ENCODE results near the gene RNU1-4. TPM values are rescaled to one million over a fixed set of nuclear protein-coding genes. Genes with fewer than 3 reads are reported as not detected.
"Not testable (repeated sequence)": the region's sequence is repeated elsewhere in the genome, so short reads cannot be mapped to it uniquely, and the experiment has no call there.

The RNU1-4 gene
- total and polyA plus RNA-seq, 2 donors: 17,380 TPM; not detected in 1

- not testable (repeated sequence) for H3K27ac ChIP-seq (ENCODE audit: low read depth in 1 of 2, low read length in 1 of 2); H3K9me3 ChIP-seq (ENCODE audit: control insufficient read depth in 2 of 2, insufficient read depth in 1 of 2, low read length in 1 of 2); H3K4me3 ChIP-seq (ENCODE audit: low read length in 2 of 2); DNase-seq (ENCODE audit: low read depth in 6 of 9, low spot score in 9 of 9); H3K27me3 ChIP-seq (ENCODE audit: control insufficient read depth in 2 of 2, insufficient read depth in 1 of 2, low read length in 1 of 2); H3K36me3 ChIP-seq (ENCODE audit: control insufficient read depth in 2 of 2, insufficient read depth in 2 of 2, low read length in 1 of 2); H3K4me1 ChIP-seq (ENCODE audit: control insufficient read depth in 2 of 2, insufficient read depth in 2 of 2, low read length in 2 of 2)
- 72% methylated on average over 8 of the region's 9 CpGs for WGBS
Measured at GRCh38 chr1:16773205-16773596, 32.9 kb downstream of the RNU1-4 start.

- 74% methylated on average over 3 of the region's 6 CpGs for WGBS
- H3K27me3 ChIP-seq (ENCODE audit: control insufficient read depth in 2 of 2, insufficient read depth in 1 of 2, low read length in 1 of 2); DNase-seq (ENCODE audit: low read depth in 6 of 9, low spot score in 9 of 9): not testable (repeated sequence)
Measured at GRCh38 chr1:16773723-16774122, 33.4 kb downstream of the RNU1-4 start.

GRCh38 chr1:16774773-16775172 is 34.5 kb downstream of the RNU1-4 start:
- DNase-seq (ENCODE audit: low read depth in 6 of 9, low spot score in 9 of 9); H3K4me3 ChIP-seq (ENCODE audit: low read length in 2 of 2); H3K9me3 ChIP-seq (ENCODE audit: control insufficient read depth in 2 of 2, insufficient read depth in 1 of 2, low read length in 1 of 2); H3K27me3 ChIP-seq (ENCODE audit: control insufficient read depth in 2 of 2, insufficient read depth in 1 of 2, low read length in 1 of 2); H3K4me1 ChIP-seq (ENCODE audit: control insufficient read depth in 2 of 2, insufficient read depth in 2 of 2, low read length in 2 of 2); H3K27ac ChIP-seq (ENCODE audit: low read depth in 1 of 2, low read length in 1 of 2); H3K36me3 ChIP-seq (ENCODE audit: control insufficient read depth in 2 of 2, insufficient read depth in 2 of 2, low read length in 1 of 2): not testable (repeated sequence)
- 91% methylated on average over 8 of the region's 14 CpGs for WGBS

More at GRCh38 chr1:16773723-16774122, 33.4 kb downstream of the RNU1-4 start:
- H3K9me3 ChIP-seq (ENCODE audit: control insufficient read depth in 2 of 2, insufficient read depth in 1 of 2, low read length in 1 of 2); H3K36me3 ChIP-seq (ENCODE audit: control insufficient read depth in 2 of 2, insufficient read depth in 2 of 2, low read length in 1 of 2); H3K4me3 ChIP-seq (ENCODE audit: low read length in 2 of 2); H3K27ac ChIP-seq (ENCODE audit: low read depth in 1 of 2, low read length in 1 of 2); H3K4me1 ChIP-seq (ENCODE audit: control insufficient read depth in 2 of 2, insufficient read depth in 2 of 2, low read length in 2 of 2): not testable (repeated sequence)

GRCh38 chr1:16775290-16775689 is 35.0 kb downstream of the RNU1-4 start:
- H3K27me3 ChIP-seq (ENCODE audit: control insufficient read depth in 2 of 2, insufficient read depth in 1 of 2, low read length in 1 of 2); H3K9me3 ChIP-seq (ENCODE audit: control insufficient read depth in 2 of 2, insufficient read depth in 1 of 2, low read length in 1 of 2); H3K36me3 ChIP-seq (ENCODE audit: control insufficient read depth in 2 of 2, insufficient read depth in 2 of 2, low read length in 1 of 2); DNase-seq (ENCODE audit: low read depth in 6 of 9, low spot score in 9 of 9); H3K4me3 ChIP-seq (ENCODE audit: low read length in 2 of 2); H3K27ac ChIP-seq (ENCODE audit: low read depth in 1 of 2, low read length in 1 of 2); H3K4me1 ChIP-seq (ENCODE audit: control insufficient read depth in 2 of 2, insufficient read depth in 2 of 2, low read length in 2 of 2): not testable (repeated sequence)
- WGBS: 93% methylated on average over 6 of the region's 8 CpGs

- DNase-seq (ENCODE audit: low read depth in 6 of 9, low spot score in 9 of 9); H3K9me3 ChIP-seq (ENCODE audit: control insufficient read depth in 2 of 2, insufficient read depth in 1 of 2, low read length in 1 of 2); H3K27me3 ChIP-seq (ENCODE audit: control insufficient read depth in 2 of 2, insufficient read depth in 1 of 2, low read length in 1 of 2); H3K27ac ChIP-seq (ENCODE audit: low read depth in 1 of 2, low read length in 1 of 2); H3K4me1 ChIP-seq (ENCODE audit: control insufficient read depth in 2 of 2, insufficient read depth in 2 of 2, low read length in 2 of 2); H3K4me3 ChIP-seq (ENCODE audit: low read length in 2 of 2); H3K36me3 ChIP-seq (ENCODE audit: control insufficient read depth in 2 of 2, insufficient read depth in 2 of 2, low read length in 1 of 2): not testable (repeated sequence)
- WGBS: 97% methylated on average over 4 of the region's 8 CpGs
Measured at GRCh38 chr1:16776248-16776647, 35.9 kb downstream of the RNU1-4 start.

- H3K9me3 ChIP-seq (ENCODE audit: control insufficient read depth in 2 of 2, insufficient read depth in 1 of 2, low read length in 1 of 2); H3K36me3 ChIP-seq (ENCODE audit: control insufficient read depth in 2 of 2, insufficient read depth in 2 of 2, low read length in 1 of 2); H3K27ac ChIP-seq (ENCODE audit: low read depth in 1 of 2, low read length in 1 of 2); H3K4me1 ChIP-seq (ENCODE audit: control insufficient read depth in 2 of 2, insufficient read depth in 2 of 2, low read length in 2 of 2); DNase-seq (ENCODE audit: low read depth in 6 of 9, low spot score in 9 of 9); H3K4me3 ChIP-seq (ENCODE audit: low read length in 2 of 2); H3K27me3 ChIP-seq (ENCODE audit: control insufficient read depth in 2 of 2, insufficient read depth in 1 of 2, low read length in 1 of 2): not testable (repeated sequence)
- WGBS: 89% methylated on average over 5 of the region's 5 CpGs
Measured at GRCh38 chr1:16776835-16777234, 36.5 kb downstream of the RNU1-4 start.

GRCh38 chr1:16777821-16778220 is 37.5 kb downstream of the RNU1-4 start:
- not testable (repeated sequence) for H3K36me3 ChIP-seq (ENCODE audit: control insufficient read depth in 2 of 2, insufficient read depth in 2 of 2, low read length in 1 of 2); H3K4me1 ChIP-seq (ENCODE audit: control insufficient read depth in 2 of 2, insufficient read depth in 2 of 2, low read length in 2 of 2); H3K27me3 ChIP-seq (ENCODE audit: control insufficient read depth in 2 of 2, insufficient read depth in 1 of 2, low read length in 1 of 2); H3K27ac ChIP-seq (ENCODE audit: low read depth in 1 of 2, low read length in 1 of 2); DNase-seq (ENCODE audit: low read depth in 6 of 9, low spot score in 9 of 9); H3K4me3 ChIP-seq (ENCODE audit: low read length in 2 of 2); H3K9me3 ChIP-seq (ENCODE audit: control insufficient read depth in 2 of 2, insufficient read depth in 1 of 2, low read length in 1 of 2)
- WGBS: 95% methylated on average over 4 of the region's 4 CpGs

GRCh38 chr1:16779525-16779924 is 39.2 kb downstream of the RNU1-4 start:
- H3K27ac ChIP-seq (ENCODE audit: low read depth in 1 of 2, low read length in 1 of 2); H3K4me3 ChIP-seq (ENCODE audit: low read length in 2 of 2); H3K4me1 ChIP-seq (ENCODE audit: control insufficient read depth in 2 of 2, insufficient read depth in 2 of 2, low read length in 2 of 2); DNase-seq (ENCODE audit: low read depth in 6 of 9, low spot score in 9 of 9); H3K9me3 ChIP-seq (ENCODE audit: control insufficient read depth in 2 of 2, insufficient read depth in 1 of 2, low read length in 1 of 2); H3K36me3 ChIP-seq (ENCODE audit: control insufficient read depth in 2 of 2, insufficient read depth in 2 of 2, low read length in 1 of 2); H3K27me3 ChIP-seq (ENCODE audit: control insufficient read depth in 2 of 2, insufficient read depth in 1 of 2, low read length in 1 of 2): not testable (repeated sequence)
- 87% methylated on average over 5 of the region's 5 CpGs for WGBS

- not testable (repeated sequence) for H3K4me3 ChIP-seq (ENCODE audit: low read length in 2 of 2); DNase-seq (ENCODE audit: low read depth in 6 of 9, low spot score in 9 of 9); H3K9me3 ChIP-seq (ENCODE audit: control insufficient read depth in 2 of 2, insufficient read depth in 1 of 2, low read length in 1 of 2); H3K36me3 ChIP-seq (ENCODE audit: control insufficient read depth in 2 of 2, insufficient read depth in 2 of 2, low read length in 1 of 2); H3K27ac ChIP-seq (ENCODE audit: low read depth in 1 of 2, low read length in 1 of 2); H3K4me1 ChIP-seq (ENCODE audit: control insufficient read depth in 2 of 2, insufficient read depth in 2 of 2, low read length in 2 of 2); H3K27me3 ChIP-seq (ENCODE audit: control insufficient read depth in 2 of 2, insufficient read depth in 1 of 2, low read length in 1 of 2)
- whole genome bisulfite sequencing: no CpG with 5 or more reads among the region's 2 CpGs
Measured at GRCh38 chr1:16781033-16781432, 40.7 kb downstream of the RNU1-4 start.

GRCh38 chr1:16781625-16782024 is 41.3 kb downstream of the RNU1-4 start:
- DNase-seq (ENCODE audit: low read depth in 6 of 9, low spot score in 9 of 9); H3K4me1 ChIP-seq (ENCODE audit: control insufficient read depth in 2 of 2, insufficient read depth in 2 of 2, low read length in 2 of 2); H3K9me3 ChIP-seq (ENCODE audit: control insufficient read depth in 2 of 2, insufficient read depth in 1 of 2, low read length in 1 of 2); H3K27me3 ChIP-seq (ENCODE audit: control insufficient read depth in 2 of 2, insufficient read depth in 1 of 2, low read length in 1 of 2); H3K36me3 ChIP-seq (ENCODE audit: control insufficient read depth in 2 of 2, insufficient read depth in 2 of 2, low read length in 1 of 2); H3K4me3 ChIP-seq (ENCODE audit: low read length in 2 of 2); H3K27ac ChIP-seq (ENCODE audit: low read depth in 1 of 2, low read length in 1 of 2): not testable (repeated sequence)
- 44% methylated on average over 3 of the region's 5 CpGs for WGBS
